IPS DF 6.9 (cell line): ENCODE results near the gene CD274.

Source experiments
- DNase-seq: peaks from one replicate; pipeline ENCODE4 v3.0.0-alpha.2; 2013; ENCODE audit warnings: low read depth, low spot score
- H3K27ac ChIP-seq: one replicate; pipeline ENCODE4 v1.5.1; 2013; ENCODE audit warnings: low read length, control low read depth
- H3K27me3 ChIP-seq: 2 replicates; pipeline ENCODE4 v1.6.1; 2013; ENCODE audit warnings: mild to moderate bottlenecking, low read length; ENCODE audit not compliant: control insufficient read depth, insufficient read depth
- H3K36me3 ChIP-seq: 2 replicates; pipeline ENCODE4 v1.6.1; 2013; ENCODE audit warnings: low read length; ENCODE audit not compliant: control insufficient read depth, insufficient read depth
- H3K4me1 ChIP-seq: 2 replicates; pipeline ENCODE4 v1.6.1; 2013; ENCODE audit warnings: low read length; ENCODE audit not compliant: control insufficient read depth, insufficient read depth
- H3K4me3 ChIP-seq: 2 replicates; pipeline ENCODE4 v1.5.1; 2013; ENCODE audit warnings: mild to moderate bottlenecking, low read length
- H3K9me3 ChIP-seq: 2 replicates; pipeline ENCODE4 v1.6.1; 2013; ENCODE audit warnings: low read length, inconsistent platforms; ENCODE audit not compliant: control insufficient read depth, insufficient read depth
- WGBS: extraction: QIAGEN DNeasy Blood & Tissue Kit; methylation state at CpG from one replicate; pipeline ENCODE4 v1.1.7; 2013; ENCODE audit warnings: mixed read lengths, missing lambda C conversion rate; ENCODE audit not compliant: insufficient read length, insufficient coverage; 5-methylcytosine and 5-hydroxymethylcytosine counted together

CD274 gene

DNA sequence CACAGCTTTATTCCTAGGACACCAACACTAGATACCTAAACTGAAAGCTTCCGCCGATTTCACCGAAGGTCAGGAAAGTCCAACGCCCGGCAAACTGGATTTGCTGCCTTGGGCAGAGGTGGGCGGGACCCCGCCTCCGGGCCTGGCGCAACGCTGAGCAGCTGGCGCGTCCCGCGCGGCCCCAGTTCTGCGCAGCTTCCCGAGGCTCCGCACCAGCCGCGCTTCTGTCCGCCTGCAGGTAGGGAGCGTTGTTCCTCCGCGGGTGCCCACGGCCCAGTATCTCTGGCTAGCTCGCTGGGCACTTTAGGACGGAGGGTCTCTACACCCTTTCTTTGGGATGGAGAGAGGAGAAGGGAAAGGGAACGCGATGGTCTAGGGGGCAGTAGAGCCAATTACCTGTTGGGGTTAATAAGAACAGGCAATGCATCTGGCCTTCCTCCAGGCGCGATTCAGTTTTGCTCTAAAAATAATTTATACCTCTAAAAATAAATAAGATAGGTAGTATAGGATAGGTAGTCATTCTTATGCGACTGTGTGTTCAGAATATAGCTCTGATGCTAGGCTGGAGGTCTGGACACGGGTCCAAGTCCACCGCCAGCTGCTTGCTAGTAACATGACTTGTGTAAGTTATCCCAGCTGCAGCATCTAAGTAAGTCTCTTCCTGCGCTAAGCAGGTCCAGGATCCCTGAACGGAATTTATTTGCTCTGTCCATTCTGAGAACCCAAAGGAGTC is at the start of gene CD274:
TSS of gene CD274 (plus strand) at position 184 of the 733 bp plus-strand sequence. CDS start 5,572 bp downstream, outside the sequence.
- peak; percentile 83 for DNase-seq
- no peaks in the 10 kb centered on the region for H3K4me1 ChIP-seq
- no peaks in the 10 kb centered on the region for H3K36me3 ChIP-seq
- H3K27me3 ChIP-seq = no peaks in the 10 kb centered on the region
- H3K9me3 ChIP-seq = no peaks in the 10 kb centered on the region
- H3K27ac ChIP-seq = no peak within 1 kb of the TSS
- peak within 1 kb of the TSS; percentile 24; the same call in 1 of the 2 replicates for H3K4me3 ChIP-seq
- WGBS = no CpG with 5 or more reads among the region's 36 CpGs

DNA sequence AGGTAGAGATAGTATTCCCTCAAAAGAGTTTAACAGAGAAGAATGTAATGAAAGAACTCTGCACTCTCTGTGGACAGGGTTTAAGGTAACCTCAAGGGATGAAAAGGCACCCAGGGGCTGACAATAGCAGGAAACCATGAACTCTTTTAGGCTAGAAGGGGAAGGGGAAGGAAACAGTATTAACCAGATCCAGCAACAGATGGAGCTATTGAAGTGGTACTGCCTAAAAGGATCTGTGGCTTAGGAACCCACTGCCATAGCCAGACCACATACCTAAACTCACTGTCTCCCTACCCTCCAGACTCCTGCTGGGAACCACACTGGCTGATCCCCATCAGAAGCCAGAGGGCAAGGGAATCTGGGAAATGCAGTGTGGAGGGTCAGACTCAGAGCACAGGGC is 48.1 kb upstream of the CD274 start:
- H3K36me3 ChIP-seq = no peaks in the 10 kb centered on the region
- no peak for DNase-seq
- no peak overlapping the region for H3K4me3 ChIP-seq

DNA sequence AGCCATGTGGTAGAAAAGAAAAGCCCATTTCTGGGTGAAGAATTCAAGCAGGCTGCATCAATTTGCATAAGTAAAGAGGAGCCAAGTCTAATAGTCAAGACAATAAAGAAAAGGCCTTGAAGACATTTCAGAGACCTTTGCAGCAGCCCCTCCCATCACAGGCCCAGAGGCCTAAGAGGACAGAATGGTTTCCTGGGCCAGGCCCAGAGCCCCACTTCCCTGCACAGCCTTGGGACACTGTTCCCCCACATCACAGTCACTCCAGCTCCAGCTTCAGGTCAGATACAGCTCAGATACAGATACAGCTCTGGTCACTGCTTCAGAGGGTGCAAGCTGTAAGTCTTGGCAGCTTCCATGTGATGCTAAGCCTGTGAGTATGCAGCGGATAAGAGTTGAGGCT is 41.7 kb upstream of the CD274 start:
- Histone ChIP-seq H3K27me3 (no peaks in the 10 kb centered on the region), H3K27ac (no peak overlapping the region), H3K4me1 (no peaks in the 10 kb centered on the region), H3K9me3 (peaks cover 3% of the 10 kb centered on the region), H3K36me3 (no peaks in the 10 kb centered on the region), H3K4me3 (no peak overlapping the region)
- DNase-seq = no peak
- no CpG with 5 or more reads among the region's 1 CpG for WGBS

More for the DNA sequence above, 48.1 kb upstream of the CD274 start:
- Histone ChIP-seq H3K27ac (no peak overlapping the region), H3K27me3 (no peaks in the 10 kb centered on the region), H3K4me1 (no peaks in the 10 kb centered on the region), H3K9me3 (no peaks in the 10 kb centered on the region)

- no peak overlapping the region for H3K27ac ChIP-seq
- no peak overlapping the region for H3K4me3 ChIP-seq
- H3K4me1 ChIP-seq = no peaks in the 10 kb centered on the region; the same call in 1 of the 2 replicates
- no peaks in the 10 kb centered on the region for H3K27me3 ChIP-seq
- H3K36me3 ChIP-seq = no peaks in the 10 kb centered on the region
- no CpG with 5 or more reads among the region's 3 CpGs for WGBS
- no peaks in the 10 kb centered on the region for H3K9me3 ChIP-seq
- no peak for DNase-seq
Observed at GRCh38 chr9:5416953-5417352, 33.4 kb upstream of the CD274 start.

DNA sequence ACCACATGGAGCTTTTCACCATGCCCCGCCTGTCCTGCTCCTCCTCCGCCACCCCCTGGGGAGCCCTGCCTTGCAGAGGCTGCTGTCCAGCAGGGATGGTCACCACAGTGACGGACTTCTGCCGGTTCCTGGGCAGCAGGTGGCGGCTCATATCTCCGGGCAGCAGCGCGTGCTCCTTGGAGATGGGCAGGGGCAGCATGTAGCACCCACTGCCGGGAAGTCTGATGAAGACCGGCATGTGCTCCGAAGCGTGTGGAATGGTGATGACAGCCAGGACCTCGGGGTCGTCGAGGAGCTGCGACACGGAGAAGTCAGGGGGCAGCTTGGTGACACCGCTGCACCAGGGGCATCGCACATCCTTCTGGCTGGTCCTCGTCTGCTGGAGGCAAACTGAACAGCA is 31.9 kb upstream of the CD274 start:
- no CpG with 5 or more reads among the region's 20 CpGs for WGBS
- Histone ChIP-seq H3K9me3 (no peaks in the 10 kb centered on the region), H3K27me3 (no peaks in the 10 kb centered on the region), H3K36me3 (no peaks in the 10 kb centered on the region), H3K4me3 (no peak overlapping the region), H3K27ac (no peak overlapping the region), H3K4me1 (no peaks in the 10 kb centered on the region; the same call in 1 of the 2 replicates)
- no peak for DNase-seq

DNA sequence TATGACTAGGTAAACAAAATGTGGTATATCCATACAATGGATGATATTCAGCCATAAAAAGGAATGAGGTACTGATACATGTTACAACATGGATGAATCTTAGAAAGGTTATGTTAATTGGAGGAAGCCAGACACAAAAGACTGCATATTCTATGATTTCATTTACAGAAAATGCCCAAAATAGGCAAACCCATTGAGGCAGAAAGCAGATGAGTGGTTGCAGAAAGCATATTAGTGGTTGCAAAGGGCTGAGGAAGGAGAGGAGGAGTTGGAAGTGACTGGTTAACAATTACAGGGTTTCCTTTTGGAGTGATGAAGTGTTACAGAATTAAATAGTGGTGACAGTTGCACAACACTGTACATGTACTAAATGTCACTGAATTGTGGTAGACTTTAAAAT is 30.4 kb upstream of the CD274 start:
- Histone ChIP-seq H3K4me1 (no peaks in the 10 kb centered on the region; the same call in 1 of the 2 replicates), H3K4me3 (no peak overlapping the region), H3K27ac (no peak overlapping the region), H3K9me3 (no peaks in the 10 kb centered on the region), H3K27me3 (no peaks in the 10 kb centered on the region), H3K36me3 (no peaks in the 10 kb centered on the region)
- no peak for DNase-seq

GRCh38 chr9:5421163-5421562 is 29.2 kb upstream of the CD274 start:
- DNase-seq = no peak
- no peaks in the 10 kb centered on the region for H3K36me3 ChIP-seq
- no CpG with 5 or more reads among the region's 2 CpGs for WGBS

DNA sequence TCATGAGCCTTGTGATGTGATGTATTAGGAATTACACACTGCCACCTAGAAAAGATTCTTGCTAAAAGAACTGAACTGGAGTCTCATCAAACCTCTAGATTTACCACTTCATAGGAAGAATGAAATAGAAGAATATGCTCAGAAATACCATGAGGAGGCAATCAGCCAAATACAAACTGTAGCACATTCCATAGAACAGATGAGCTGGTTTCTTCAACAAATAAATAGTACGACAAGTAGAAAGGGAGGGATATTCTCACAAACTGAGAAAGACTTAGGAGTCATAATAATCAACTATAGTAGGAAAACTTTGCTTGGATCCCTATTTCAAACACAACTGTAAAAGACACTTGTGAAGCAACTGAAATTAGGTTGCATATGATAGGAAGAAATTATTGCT is 28.1 kb upstream of the CD274 start:
- no peak for DNase-seq
- Histone ChIP-seq H3K4me3 (no peak overlapping the region), H3K9me3 (no peaks in the 10 kb centered on the region), H3K4me1 (no peaks in the 10 kb centered on the region; the same call in 1 of the 2 replicates), H3K27ac (no peak overlapping the region), H3K27me3 (no peaks in the 10 kb centered on the region), H3K36me3 (no peaks in the 10 kb centered on the region)
- no CpG with 5 or more reads among the region's 1 CpG for WGBS

More at GRCh38 chr9:5421163-5421562, 29.2 kb upstream of the CD274 start:
- Histone ChIP-seq H3K27ac (no peak overlapping the region), H3K27me3 (no peaks in the 10 kb centered on the region), H3K4me1 (no peaks in the 10 kb centered on the region; the same call in 1 of the 2 replicates), H3K9me3 (no peaks in the 10 kb centered on the region), H3K4me3 (no peak overlapping the region)

GRCh38 chr9:5425006-5425628 is 25.2 kb upstream of the CD274 start:
- no CpG with 5 or more reads among the region's 2 CpGs for WGBS
- DNase-seq = no peak
- Histone ChIP-seq H3K27me3 (no peaks in the 10 kb centered on the region), H3K27ac (no peak overlapping the region), H3K36me3 (no peaks in the 10 kb centered on the region), H3K4me1 (no peaks in the 10 kb centered on the region), H3K9me3 (no peaks in the 10 kb centered on the region), H3K4me3 (no peak overlapping the region)

DNA sequence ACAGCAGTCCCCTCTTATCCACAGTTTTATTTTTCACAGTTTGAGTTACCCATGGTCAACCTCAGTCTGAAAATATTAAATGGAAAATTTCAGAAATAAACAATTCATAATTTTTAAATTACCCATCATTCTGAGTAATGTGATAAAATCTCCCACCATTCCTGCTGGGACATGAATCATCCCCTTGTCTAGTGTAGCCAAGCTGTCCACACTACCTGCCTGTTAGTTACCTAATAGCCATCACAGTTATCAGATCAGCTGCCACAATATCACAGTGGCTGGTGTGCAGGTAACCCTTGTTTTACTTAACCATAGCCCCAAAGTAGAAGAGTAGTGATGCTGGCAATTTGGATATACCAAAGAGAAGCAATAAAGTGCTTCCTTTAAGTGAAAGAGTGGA is 23.3 kb upstream of the CD274 start:
- Histone ChIP-seq H3K27me3 (no peaks in the 10 kb centered on the region), H3K9me3 (no peaks in the 10 kb centered on the region), H3K36me3 (no peaks in the 10 kb centered on the region), H3K4me3 (no peak overlapping the region), H3K4me1 (no peaks in the 10 kb centered on the region), H3K27ac (no peak overlapping the region)
- no peak for DNase-seq

DNA sequence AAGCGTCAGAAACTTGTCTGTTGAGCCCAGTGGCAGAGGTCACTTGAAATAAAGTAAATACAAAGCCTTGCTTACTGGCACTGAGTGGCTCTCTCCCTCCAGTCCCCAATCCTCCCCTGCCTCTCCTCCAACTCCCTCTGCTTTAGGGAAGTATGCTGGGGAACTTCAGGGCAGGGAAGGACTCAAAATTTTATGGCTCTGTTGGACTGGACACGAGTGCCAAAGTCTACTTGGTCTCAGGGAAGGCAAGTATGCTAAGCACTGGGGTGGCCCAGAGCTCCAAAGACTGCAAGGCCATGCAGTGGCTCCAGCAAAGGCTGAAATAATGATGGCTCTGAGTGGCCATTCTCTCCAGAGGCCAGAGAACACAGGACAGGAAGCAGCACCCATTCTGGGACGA is 22.2 kb upstream of the CD274 start:
- no peak overlapping the region for H3K27ac ChIP-seq
- WGBS = no CpG with 5 or more reads among the region's 3 CpGs
- H3K27me3 ChIP-seq = no peaks in the 10 kb centered on the region
- H3K9me3 ChIP-seq = no peaks in the 10 kb centered on the region
- DNase-seq = no peak
- no peak overlapping the region for H3K4me3 ChIP-seq
- no peaks in the 10 kb centered on the region for H3K36me3 ChIP-seq
- no peaks in the 10 kb centered on the region for H3K4me1 ChIP-seq
